ENCODE results near the gene ESR1.

DNA sequence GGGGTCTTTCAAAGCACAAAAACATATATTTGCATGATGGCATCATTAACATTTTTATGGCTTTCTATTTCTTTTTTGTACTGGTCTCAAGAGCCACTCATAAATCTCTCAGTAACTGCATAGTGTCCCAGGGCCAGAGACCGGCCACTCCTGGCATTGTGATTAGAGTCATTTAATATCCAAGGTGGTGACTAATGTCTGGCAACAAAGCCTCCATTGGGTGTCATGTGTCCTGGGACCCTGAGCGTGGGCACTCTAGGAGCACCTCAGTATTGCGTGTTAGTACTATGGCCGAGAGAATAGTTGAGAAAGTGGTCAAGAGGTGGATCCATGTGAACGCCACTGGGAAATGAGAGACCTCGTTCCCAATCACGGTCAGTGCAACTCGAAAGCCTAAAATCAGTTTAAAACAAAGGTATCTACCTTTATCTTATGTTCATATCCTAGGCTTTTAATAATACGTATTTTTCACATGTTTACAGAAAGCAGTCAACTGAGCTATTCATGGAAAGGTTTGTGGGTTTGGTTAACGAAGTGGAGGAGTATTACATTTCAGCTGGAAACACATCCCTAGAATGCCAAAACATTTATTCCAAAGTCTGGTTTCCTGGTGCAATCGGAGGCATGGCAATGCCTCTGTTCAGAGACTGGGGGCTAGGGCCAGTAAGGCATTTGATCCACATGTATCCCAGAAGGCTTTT is 2.7 kb upstream of the ESR1 start:
- TF ChIP-seq, protein P1, sequence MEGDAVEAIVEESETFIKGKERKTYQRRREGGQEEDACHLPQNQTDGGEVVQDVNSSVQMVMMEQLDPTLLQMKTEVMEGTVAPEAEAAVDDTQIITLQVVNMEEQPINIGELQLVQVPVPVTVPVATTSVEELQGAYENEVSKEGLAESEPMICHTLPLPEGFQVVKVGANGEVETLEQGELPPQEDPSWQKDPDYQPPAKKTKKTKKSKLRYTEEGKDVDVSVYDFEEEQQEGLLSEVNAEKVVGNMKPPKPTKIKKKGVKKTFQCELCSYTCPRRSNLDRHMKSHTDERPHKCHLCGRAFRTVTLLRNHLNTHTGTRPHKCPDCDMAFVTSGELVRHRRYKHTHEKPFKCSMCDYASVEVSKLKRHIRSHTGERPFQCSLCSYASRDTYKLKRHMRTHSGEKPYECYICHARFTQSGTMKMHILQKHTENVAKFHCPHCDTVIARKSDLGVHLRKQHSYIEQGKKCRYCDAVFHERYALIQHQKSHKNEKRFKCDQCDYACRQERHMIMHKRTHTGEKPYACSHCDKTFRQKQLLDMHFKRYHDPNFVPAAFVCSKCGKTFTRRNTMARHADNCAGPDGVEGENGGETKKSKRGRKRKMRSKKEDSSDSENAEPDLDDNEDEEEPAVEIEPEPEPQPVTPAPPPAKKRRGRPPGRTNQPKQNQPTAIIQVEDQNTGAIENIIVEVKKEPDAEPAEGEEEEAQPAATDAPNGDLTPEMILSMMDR (IDR thresholded peaks at IDR 0.05), result no peak
- no peak for TF ChIP-seq POLR2A (IDR thresholded peaks at IDR 0.05)
